K562 (cell line): ENCODE results near the gene FGF21. TPM values are rescaled to one million over a fixed set of nuclear protein-coding genes. Genes with fewer than 3 reads are reported as not detected.
A peak's percentile ranks its signal among the peaks of the same experiment; 100 is the strongest.

Source experiments
- CTCFL ChIP-seq: IDR thresholded peaks from 2 replicates; pipeline ENCODE4 v1.6.1; 2011; ENCODE audit warnings: borderline replicate concordance, low read depth, mild to moderate bottlenecking, moderate library complexity, low read length; ENCODE audit not compliant: insufficient read depth, poor library complexity, severe bottlenecking
- ETS1 ChIP-seq: conservative IDR thresholded peaks from 2 replicates; pipeline ENCODE4 v1.6.1; 2011; ENCODE audit warnings: low read depth, mild to moderate bottlenecking, low read length; ENCODE audit not compliant: control insufficient read depth
- HMGN3 ChIP-seq: IDR thresholded peaks from 2 replicates; pipeline ENCODE4 v1.6.1; 2011; ENCODE audit warnings: borderline replicate concordance, low read depth, mild to moderate bottlenecking, mixed read lengths, low read length; ENCODE audit not compliant: insufficient read length; ENCODE audit errors: extremely low read depth
- MAX ChIP-seq: sonication (generic); formaldehyde crosslinking; IDR thresholded peaks from 2 replicates; pipeline ENCODE4 v1.9.0; 2022; ENCODE audit warnings: mild to moderate bottlenecking, missing genetic modification reagents
- MLLT1 ChIP-seq, 2 experiments: fragments of 450-650 bp; IDR thresholded peaks; 2 replicates each; pipeline ENCODE4 v1.6.1; 2016
- PHF8 ChIP-seq: fragments of 200-600 bp; sonication (generic); IDR thresholded peaks from 2 replicates; pipeline ENCODE4 v1.6.1; 2012; ENCODE audit warnings: mixed run types, mild to moderate bottlenecking, inconsistent platforms, low read length, moderate library complexity, borderline replicate concordance
- RREB1 ChIP-seq: fragments of 250-450 bp; sonication (Bioruptor Pico); IDR thresholded peaks from 2 replicates; pipeline ENCODE4 v1.4.0; 2020
- SIN3A ChIP-seq, 2 experiments: fragments of 150-350 bp in 1 of 2; IDR thresholded peaks; 2 replicates each; pipeline ENCODE4 v1.6.1; 2011 to 2016; ENCODE audit warnings: borderline replicate concordance in 2 of 2, low read depth in 2 of 2, low read length in 2 of 2, mild to moderate bottlenecking in 2 of 2, moderate library complexity in 2 of 2; ENCODE audit not compliant: control insufficient read depth in 1 of 2
- SPI1 ChIP-seq: IDR thresholded peaks from 2 replicates; pipeline ENCODE4 v1.6.1; 2011; ENCODE audit warnings: low read depth, low read length, control low read depth, borderline replicate concordance
- SRF ChIP-seq, 2 experiments: fragments of 250-450, 450-650 bp in 1 of 2; sonication (Bioruptor Pico) in 1 of 2; sonication (generic) in 1 of 2; formaldehyde crosslinking; IDR thresholded peaks; 2 replicates each; pipeline versions ENCODE4 v1.5.0 to v1.5.1; 2020 to 2022; ENCODE audit warnings: mild to moderate bottlenecking in 1 of 2, missing genetic modification reagents in 1 of 2
- U2AF2 ChIP-seq: fragments of 200-400 bp; formaldehyde crosslinking; optimal IDR thresholded peaks from 2 replicates; pipeline ENCODE3; 2017; ENCODE audit warnings: low read depth, mild to moderate bottlenecking, low read length
- ZBTB7A ChIP-seq: IDR thresholded peaks from 2 replicates; pipeline ENCODE4 v1.6.1; 2011; ENCODE audit warnings: low read depth, mild to moderate bottlenecking, low read length, moderate library complexity, borderline replicate concordance; ENCODE audit not compliant: control insufficient read depth
- polyA plus RNA-seq, 8 experiments: library from polyadenylated mRNA; depleted of rRNA in 4 of 8; stranded (reverse) in 5 of 8; unstranded in 3 of 8; fragments of >200 nt; fragmentation: Nextera tagmentation in 2 of 8; fragmentation: Illumina TruSeq in 1 of 8; extraction: Ambion mirVana in 2 of 8; extraction: Trizol in 1 of 8; gene quantifications; 2 replicates each; pipeline versions ENCODE4 v1.2.1 to v1.2.3, GENCODE V29; 2011 to 2014; ENCODE audit warnings: inconsistent platforms in 1 of 8, missing spikeins in 1 of 8
- total RNA-seq, 7 experiments: library from RNA; depleted of rRNA in 6 of 7; stranded (reverse); fragments of >200 nt in 6 of 7; fragmentation: Illumina TruSeq in 2 of 7; extraction: Trizol in 2 of 7; gene quantifications; 2 replicates each; pipeline versions ENCODE4 v1.2.1 to v1.2.3, GENCODE V29; 2011 to 2021; ENCODE audit warnings: low replicate concordance in 1 of 7

FGF21 gene
- total and polyA plus RNA-seq, 9 of the 15 experiments (the other 6 are each of a cell fraction or from before 2014, with no cell fraction given), result 0.04 to 0.77 (median 0.09) TPM; not detected in 6

- TF ChIP-seq MLLT1 (IDR thresholded peaks at IDR 0.05) (peak in 1 of 2 experiments; percentile 26; a peak in 1 of 4 replicates), MAX (CRISPR knock-in tag) (peak; percentile 79), RREB1 (CRISPR knock-in tag) (peak; percentile 84; the same call in 1 of the 2 replicates), CTCFL (peak; percentile 75), U2AF2 (no peak), ETS1 (peak; percentile 75), PHF8 (peak; percentile 61; the same call in 1 of the 2 replicates), HMGN3 (peak; percentile 79), SPI1 (no peak), ZBTB7A (peak; percentile 63; the same call in 1 of the 2 replicates), SRF (CRISPR knock-in tag; IDR thresholded peaks at IDR 0.05) (0 out of 4 replicates have a peak, but pooled peaks of 1 of the 2 experiments have one; percentile 14), SIN3A (IDR thresholded peaks at IDR 0.05; ENCODE audit: borderline replicate concordance in 2 of 2, control insufficient read depth in 1 of 2, low read depth in 2 of 2, low read length in 2 of 2) (peak in 1 of 2 experiments; percentile 79; a peak in 1 of 4 replicates)
Observed at GRCh38 chr19:48738557-48739403, 16.5 kb upstream of the FGF21 start (continued).
